ENCODE data around the gene PODXL. TPM values are rescaled to one million over a fixed set of nuclear protein-coding genes. Genes with fewer than 3 reads are reported as not detected.
"Not testable (repeated sequence)": the region's sequence is repeated elsewhere in the genome, so short reads cannot be mapped to it uniquely, and the experiment has no call there.

PODXL gene
- total RNA-seq, 1 donor from 2014 or later = 194 TPM

GRCh38 chr7:131538071-131538812, 18.2 kb downstream of the PODXL start:
- peak in 1 of 2 donors; percentile 63 for DNase-seq (ENCODE audit: low read depth in 2 of 2)

- no peak for DNase-seq (ENCODE audit: low read depth in 2 of 2)
Measured at GRCh38 chr7:131537571-131537978, 18.9 kb downstream of the PODXL start.

GRCh38 chr7:131536361-131536849, 20.0 kb downstream of the PODXL start:
- DNase-seq (ENCODE audit: low read depth in 2 of 2) = no peak

- DNase-seq (ENCODE audit: low read depth in 2 of 2) = no peak
Measured at GRCh38 chr7:131533566-131534561, 22.6 kb downstream of the PODXL start.

GRCh38 chr7:131533151-131533559, 23.3 kb downstream of the PODXL start:
- peak in 1 of 2 donors; percentile 49 for DNase-seq (ENCODE audit: low read depth in 2 of 2)

- peak in 1 of 2 donors; percentile 56 for DNase-seq (ENCODE audit: low read depth in 2 of 2)
Measured at GRCh38 chr7:131532570-131533091, 23.8 kb downstream of the PODXL start.

- DNase-seq (ENCODE audit: low read depth in 2 of 2) = no peak
Measured at GRCh38 chr7:131530137-131530536, 26.3 kb downstream of the PODXL start.

GRCh38 chr7:131529617-131530016, 26.8 kb downstream of the PODXL start:
- no peak for DNase-seq (ENCODE audit: low read depth in 2 of 2)

- peak in 1 of 2 donors; percentile 67 for DNase-seq (ENCODE audit: low read depth in 2 of 2)
Measured at GRCh38 chr7:131529179-131529578, 27.2 kb downstream of the PODXL start.

GRCh38 chr7:131527456-131527855, 29.0 kb downstream of the PODXL start:
- no peak for DNase-seq (ENCODE audit: low read depth in 2 of 2)

GRCh38 chr7:131525820-131526219, 30.6 kb downstream of the PODXL start:
- DNase-seq (ENCODE audit: low read depth in 2 of 2) = peak; percentile 61 to 93

- DNase-seq (ENCODE audit: low read depth in 2 of 2) = no peak
Measured at GRCh38 chr7:131524703-131525102, 31.7 kb downstream of the PODXL start.

- DNase-seq (ENCODE audit: low read depth in 2 of 2) = peak; percentile 91 to 92
Measured at GRCh38 chr7:131524115-131524514, 32.3 kb downstream of the PODXL start.

- peak; percentile 73 to 76 for DNase-seq (ENCODE audit: low read depth in 2 of 2)
Measured at GRCh38 chr7:131522325-131522930, 34.0 kb downstream of the PODXL start.

- peak in 1 of 2 donors; percentile 88 for DNase-seq (ENCODE audit: low read depth in 2 of 2)
Measured at GRCh38 chr7:131521651-131522163, 34.7 kb downstream of the PODXL start.

- DNase-seq (ENCODE audit: low read depth in 2 of 2) = no peak
Measured at GRCh38 chr7:131518626-131519025, 37.8 kb downstream of the PODXL start.

GRCh38 chr7:131517218-131517923, 39.1 kb downstream of the PODXL start:
- DNase-seq (ENCODE audit: low read depth in 2 of 2) = no peak

- DNase-seq (ENCODE audit: low read depth in 2 of 2) = not testable (repeated sequence)
Measured at GRCh38 chr7:131515471-131515870, 41.0 kb downstream of the PODXL start.

GRCh38 chr7:131513245-131514061, 43.0 kb downstream of the PODXL start:
- DNase-seq (ENCODE audit: low read depth in 2 of 2) = peak; percentile 81 to 91

Data from dermis microvascular lymphatic vessel endothelial cell (primary cell).